Activated CD8-positive, alpha-beta memory T cell treated with anti-CD3 and anti-CD28 coated beads, Interleukin-2, amount 50 U/mL, for 24 hours (primary cell): Measurements from ENCODE around the gene TMBIM1.
"Not testable (repeated sequence)": the region's sequence is repeated elsewhere in the genome, so short reads cannot be mapped to it uniquely, and the experiment has no call there.

Experiments
- DNase-seq: peaks from one replicate; pipeline ENCODE4 v3.0.0-alpha.2; 2020; ENCODE audit errors: extremely low read depth

Gene TMBIM1

GRCh38 chr2:218291318-218292047, 820 bp downstream of the TMBIM1 start:
- DNase-seq, result no peak

DNA sequence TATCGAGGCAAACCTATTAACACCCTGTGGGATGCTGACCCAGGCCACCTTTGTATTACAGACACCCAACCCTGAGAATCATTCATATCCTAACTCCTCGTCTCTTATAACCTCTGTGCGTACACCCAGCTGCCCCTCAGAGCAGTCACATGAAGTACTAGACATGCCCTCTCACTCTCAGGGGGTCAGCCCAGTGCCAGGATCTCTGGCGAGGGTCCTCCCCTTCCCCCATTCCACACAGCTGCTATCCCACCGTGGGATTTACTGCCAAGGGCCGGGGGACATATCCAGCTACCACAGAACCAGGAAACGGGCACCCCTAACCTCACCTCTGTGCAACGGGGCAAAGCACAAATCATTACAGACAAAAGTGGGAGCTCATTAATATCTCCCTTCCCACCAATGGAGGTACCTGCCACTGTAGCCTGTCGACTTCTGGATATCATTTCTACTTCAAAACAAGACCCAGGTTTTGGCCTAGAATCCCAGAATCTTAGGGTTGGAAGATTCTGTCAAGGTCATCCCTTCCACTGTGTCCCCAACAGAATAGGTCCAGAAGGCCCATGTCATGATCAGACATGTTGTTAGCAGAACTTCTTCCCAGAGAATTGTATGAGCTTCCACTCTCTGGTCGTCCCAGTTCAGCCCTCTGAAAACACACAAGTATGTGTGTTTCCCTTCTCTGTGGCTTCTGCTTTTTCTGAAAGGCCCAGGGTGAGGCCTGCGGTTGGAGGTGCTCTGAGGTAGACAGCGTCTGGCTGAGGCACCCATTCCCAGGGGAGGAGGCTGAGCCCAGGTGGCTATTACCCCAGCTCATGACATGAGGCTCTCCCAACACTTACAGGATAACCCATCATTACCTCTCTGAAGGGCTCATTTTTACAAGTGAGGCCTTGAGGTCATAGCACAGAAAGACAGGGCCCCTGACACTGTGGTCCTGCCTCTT, 1.7 kb downstream of the TMBIM1 start:
- DNase-seq, result no peak

GRCh38 chr2:218289639-218290315, 2.5 kb downstream of the TMBIM1 start:
- DNase-seq, result no peak

DNA sequence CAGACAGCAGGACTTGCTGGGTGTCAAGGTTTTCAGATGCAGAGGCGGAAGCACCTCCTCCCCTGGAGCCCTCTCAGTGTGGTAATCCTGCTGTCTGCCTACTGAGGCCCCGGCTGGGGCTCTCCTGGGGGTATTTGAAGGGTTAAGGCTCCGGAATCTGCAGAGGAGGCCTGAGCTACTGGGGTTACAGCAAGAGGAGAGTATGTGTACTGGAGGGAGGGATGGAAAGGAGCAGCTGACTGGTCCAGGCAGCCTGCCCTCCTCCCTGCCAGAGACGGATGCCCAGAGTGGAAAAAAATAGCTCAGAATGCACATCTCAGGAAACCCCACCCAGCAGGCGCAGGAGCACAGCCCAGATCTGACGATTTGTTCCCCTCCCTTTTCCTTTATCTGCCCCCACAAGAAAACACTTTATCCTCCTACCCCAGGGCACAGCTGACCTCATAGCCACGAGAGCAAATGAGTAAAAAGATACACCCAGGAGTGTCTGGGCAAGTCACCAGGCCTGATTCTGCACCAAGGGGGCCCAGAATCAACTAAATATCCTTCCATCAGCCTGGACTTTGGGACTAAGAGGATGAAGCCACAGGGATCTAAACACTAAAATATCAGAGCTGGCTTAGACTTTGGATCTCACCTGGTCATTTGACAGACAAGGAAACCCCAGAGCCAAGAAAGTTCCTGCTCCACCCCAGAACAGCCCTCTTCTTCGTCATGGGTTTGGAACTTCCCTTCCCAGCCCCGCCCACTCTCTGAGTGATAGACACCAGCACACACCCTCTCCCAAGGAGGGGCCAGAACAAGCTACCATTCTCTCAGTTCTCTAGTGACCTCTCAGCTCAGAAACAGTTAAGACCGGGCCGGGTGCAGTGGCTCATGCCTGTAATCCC, 5.5 kb downstream of the TMBIM1 start:
- peak; percentile 56 for DNase-seq

DNA sequence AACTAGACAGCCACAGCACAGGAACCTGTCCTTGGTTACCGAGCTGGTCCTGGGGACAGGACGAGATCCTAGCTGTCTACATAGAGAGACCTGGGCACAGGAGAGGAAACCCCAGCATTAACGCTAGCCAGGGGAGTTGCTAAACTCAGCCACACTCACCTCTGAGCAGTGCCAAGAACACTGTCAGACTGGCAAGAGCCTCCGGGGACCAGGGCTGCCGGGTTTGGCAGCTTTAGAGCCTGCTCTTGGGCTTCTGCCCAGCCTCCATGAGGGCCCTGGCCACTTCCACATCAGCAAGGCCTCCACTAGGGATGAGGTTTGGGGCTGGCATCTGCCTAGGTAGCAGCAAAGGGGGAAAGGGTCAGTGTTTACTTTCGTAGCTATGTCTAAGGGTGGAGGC, 6.7 kb downstream of the TMBIM1 start:
- no peak for DNase-seq

- no peak for DNase-seq
Observed at GRCh38 chr2:218284106-218284811, 8.0 kb downstream of the TMBIM1 start.

DNA sequence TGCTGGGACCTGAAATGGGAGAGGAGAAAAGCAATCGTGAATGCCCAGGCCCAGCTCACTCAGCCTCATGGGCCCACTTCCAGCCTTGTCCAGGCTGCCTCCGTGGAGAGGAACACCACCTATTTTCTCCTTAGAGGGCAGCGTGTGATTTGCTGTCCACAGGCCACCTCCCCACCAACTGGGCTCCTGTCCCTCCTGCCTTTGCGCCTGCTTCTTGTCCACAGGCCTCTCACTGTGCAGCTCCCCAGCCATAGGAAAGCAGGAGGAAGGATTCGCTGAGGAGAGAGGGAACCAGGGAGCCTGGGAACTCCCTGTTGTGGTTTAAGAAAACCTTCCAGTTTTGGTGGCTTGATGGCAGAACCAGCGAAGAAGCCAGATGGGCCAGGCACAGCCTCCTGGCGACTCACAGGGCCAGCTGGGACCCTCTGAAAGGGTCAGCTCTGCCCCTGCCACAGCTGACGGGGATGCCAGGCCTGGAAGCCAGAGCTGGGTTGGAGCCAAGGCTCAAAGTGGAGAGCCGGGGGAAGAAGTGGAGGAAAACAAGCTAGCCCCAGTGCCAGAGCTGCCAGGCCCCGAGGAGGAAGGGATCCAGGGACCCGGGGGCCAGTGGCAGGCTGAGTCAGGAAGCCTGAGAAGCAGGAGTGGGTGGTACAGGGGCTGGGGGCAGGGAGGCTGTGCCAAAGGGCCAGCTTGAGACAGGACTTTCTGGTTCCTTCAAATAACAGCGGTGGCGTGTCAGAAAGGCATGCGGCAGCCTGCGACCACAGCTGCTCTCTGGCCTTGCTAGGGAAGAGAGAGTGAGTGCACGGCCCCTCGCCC, 9.9 kb downstream of the TMBIM1 start:
- no peak for DNase-seq

DNA sequence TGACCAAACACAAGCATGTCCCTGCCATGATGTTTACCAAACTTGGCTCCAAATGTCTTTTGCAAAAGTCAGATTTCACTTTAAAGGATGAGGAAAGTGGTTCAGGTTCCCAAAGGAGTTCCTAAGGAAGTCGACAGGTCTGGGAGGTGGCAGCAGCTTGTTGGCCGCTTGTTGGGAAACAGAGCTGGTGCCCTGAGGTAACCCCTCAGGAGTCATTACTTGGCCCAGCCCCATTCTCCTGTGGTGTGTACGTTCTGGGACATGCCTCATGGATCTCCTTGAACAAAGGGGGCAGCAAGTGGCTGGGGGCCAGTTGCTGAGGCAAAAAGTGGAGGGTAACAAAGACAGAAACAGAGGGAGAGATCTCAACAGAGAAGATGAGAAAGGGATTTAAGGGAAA, 10.9 kb downstream of the TMBIM1 start:
- no peak for DNase-seq

GRCh38 chr2:218280260-218280870, 11.9 kb downstream of the TMBIM1 start:
- DNase-seq, result no peak

DNA sequence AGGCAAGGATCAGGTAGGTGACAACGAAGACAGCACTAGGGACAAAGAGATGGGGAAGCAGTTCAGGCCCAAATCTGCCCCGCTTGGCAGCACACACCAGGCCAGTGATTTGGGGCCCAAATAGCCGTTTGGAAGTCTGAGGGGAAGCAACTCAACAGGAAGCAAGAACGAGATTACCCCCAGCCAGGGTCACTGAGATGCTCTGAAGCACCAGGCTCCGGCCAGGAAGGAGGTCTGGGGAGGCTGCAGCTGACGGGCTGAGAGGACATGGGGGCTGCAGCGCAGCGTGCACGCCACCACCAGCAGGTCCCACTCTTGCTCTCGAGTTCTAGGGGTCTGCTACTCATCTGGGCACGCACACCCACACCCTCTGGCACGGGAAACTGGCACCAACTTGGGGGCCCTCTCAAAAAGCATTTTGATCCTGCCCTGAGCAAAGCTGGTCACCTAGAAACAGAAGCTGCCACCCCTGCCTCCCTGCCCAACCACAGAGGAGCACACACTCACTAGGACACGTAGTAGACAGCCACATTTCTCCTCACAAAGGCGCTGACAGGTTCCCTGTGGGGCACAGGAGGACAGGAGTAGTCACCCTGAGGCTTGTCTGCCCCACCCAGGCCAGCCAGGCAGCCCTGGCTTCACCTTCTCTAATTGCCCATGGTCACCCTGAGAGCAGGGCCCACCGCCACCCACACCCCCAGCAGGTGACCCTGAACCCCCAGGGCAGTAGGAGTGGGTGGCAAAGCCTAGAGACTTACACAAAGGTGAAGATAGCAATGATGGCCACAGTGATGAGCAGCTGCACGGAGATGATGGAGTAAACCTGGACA, 13.6 kb downstream of the TMBIM1 start:
- no peak for DNase-seq

- DNase-seq, result no peak
Observed at GRCh38 chr2:218277921-218278320, 14.4 kb downstream of the TMBIM1 start.

GRCh38 chr2:218276986-218277755, 15.1 kb downstream of the TMBIM1 start:
- no peak for DNase-seq

DNA sequence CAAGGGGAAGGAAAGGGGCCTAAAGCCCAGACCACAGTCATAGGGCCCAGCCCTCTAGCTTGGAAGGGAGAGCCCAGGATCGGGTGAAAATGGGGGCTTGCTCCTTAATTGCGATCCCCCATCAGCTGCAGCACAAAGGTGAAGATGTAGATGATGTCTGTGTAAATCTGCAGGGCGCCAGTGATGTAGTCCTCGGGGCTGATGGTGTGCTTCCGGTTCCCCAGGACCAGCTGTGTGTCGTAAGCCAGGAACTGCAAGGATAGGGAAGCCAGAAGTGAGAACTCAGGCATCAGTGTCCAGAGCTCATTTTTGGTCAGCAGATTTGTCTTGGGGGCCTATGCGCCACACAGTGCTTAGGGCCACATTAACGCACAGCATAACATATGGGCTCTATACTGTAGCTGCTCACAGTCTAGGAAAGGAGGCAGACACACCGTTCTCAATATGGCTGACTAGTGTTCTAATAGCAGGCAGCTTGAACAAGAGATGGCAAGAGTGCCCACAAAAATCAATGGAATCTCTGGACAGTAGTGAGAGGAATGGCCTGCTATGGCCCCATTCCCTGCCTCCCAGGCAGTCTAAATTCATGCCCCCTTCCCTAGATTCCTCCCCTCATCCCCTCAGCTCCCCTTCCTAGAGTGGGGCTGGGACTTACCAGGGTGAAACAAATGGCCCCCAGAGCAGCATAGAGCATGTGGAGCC, 16.8 kb downstream of the TMBIM1 start:
- DNase-seq, result no peak

DNA sequence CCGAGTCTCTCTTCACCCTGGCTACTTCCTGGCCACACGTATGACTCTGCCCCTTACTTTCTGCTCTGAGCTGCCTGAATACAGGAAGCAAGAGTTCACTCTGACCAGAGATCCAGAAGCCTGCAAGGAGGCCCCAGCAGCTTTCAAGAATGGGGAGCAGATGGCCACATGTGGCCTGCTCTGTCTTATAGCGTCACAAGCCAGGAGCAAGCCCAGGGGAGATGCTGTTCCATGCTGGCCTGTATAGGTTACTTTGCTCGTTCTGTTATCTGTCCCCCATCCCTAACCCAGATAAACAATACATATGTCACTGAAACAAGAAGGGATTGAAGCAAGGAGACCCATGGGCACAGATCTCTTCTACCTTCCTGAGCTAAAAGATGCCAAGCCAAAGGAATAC, 17.7 kb downstream of the TMBIM1 start:
- no peak for DNase-seq

DNA sequence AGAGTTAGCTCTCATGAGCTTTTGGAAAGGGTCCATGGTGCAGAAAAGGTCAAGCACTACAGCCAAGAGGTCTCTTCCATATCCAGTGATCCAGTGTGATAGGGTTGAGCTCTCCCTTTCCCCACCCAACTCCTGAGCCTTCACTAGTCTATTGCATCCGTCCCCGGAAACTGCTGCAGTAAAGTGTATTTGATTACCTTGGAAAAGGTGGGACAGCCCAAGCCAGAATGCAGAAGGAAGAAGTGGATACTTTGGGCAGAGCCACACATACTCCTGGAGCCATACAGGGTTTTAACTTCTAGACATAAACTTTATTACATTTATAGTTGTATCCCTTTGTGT, 18.4 kb downstream of the TMBIM1 start:
- no peak for DNase-seq

DNA sequence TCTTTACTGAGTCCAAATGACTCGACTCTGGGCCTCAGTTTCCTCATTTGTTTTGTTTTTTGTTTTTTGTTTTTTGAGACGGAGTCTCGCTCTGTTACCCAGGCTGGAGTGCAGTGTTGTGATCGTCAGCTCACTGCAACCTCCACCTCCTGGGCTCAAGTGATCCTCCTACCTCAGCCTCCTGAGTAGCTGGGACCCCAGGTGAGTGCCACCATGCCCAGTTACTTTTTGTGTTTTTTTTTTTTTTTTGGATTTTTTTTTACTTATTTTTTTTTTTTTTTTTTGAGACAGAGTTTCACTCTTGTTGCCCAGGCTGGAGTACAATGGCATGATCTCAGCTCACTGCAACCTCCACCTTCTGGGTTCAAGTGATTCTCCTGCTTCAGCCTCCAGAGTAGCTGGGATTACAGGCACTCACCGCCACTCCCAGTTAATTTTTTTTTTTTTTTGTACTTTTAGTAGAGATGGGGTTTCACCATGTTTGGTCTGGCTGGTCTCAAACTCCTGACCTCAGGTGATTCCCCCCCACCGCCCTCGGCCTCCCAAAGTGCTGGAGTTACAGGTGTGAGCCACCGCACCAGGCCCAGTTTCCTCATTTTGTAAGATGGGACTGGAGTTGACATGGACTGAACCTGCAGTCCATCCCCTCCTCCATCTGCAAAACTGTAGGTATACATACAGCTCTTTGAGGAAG, 18.9 kb downstream of the TMBIM1 start:
- DNase-seq, result not testable (repeated sequence)
